ENCODE measurements around the gene ADAMTS2. TPM values are rescaled to one million over a fixed set of nuclear protein-coding genes. Genes with fewer than 3 reads are reported as not detected.

Gene ADAMTS2
- total RNA-seq, 1 donor from 2014 or later, result 29.7 TPM

- Histone ChIP-seq H3K27ac (ENCODE audit: low read depth, low read length) (no peak overlapping the region), H3K27me3 (ENCODE audit: control insufficient read depth in 3 of 3, insufficient read depth in 3 of 3, low read length in 3 of 3) (peaks cover 12 to 60% (median 48%) of the 10 kb centered on the region in 3 donors), H3K9me3 (ENCODE audit: control insufficient read depth in 3 of 3, low read length in 3 of 3) (no peaks in the 10 kb centered on the region), H3K4me1 (ENCODE audit: control insufficient read depth in 3 of 3, insufficient read depth in 3 of 3, low read length in 3 of 3) (peaks cover 15 to 26% (median 17%) of the 10 kb centered on the region in 3 donors), H3K36me3 (ENCODE audit: control insufficient read depth in 3 of 3, insufficient read depth in 3 of 3, low read length in 3 of 3) (no peaks in the 10 kb centered on the region), H3K9ac (ENCODE audit: low read depth in 1 of 3, low read length in 3 of 3) (no peak overlapping the region), H3K4me3 (ENCODE audit: low read length in 3 of 3) (no peak overlapping the region)
Measured at GRCh38 chr5:179345183-179345432, 153 bp downstream of the ADAMTS2 start.

GRCh38 chr5:179344431-179345182, 654 bp downstream of the ADAMTS2 start:
- Histone ChIP-seq H3K9me3 (ENCODE audit: control insufficient read depth in 3 of 3, low read length in 3 of 3) (no peaks in the 10 kb centered on the region), H3K27ac (ENCODE audit: low read depth, low read length) (peak overlapping the region; percentile 40), H3K27me3 (ENCODE audit: control insufficient read depth in 3 of 3, insufficient read depth in 3 of 3, low read length in 3 of 3) (peaks cover 15 to 62% (median 49%) of the 10 kb centered on the region in 3 donors), H3K36me3 (ENCODE audit: control insufficient read depth in 3 of 3, insufficient read depth in 3 of 3, low read length in 3 of 3) (no peaks in the 10 kb centered on the region), H3K9ac (ENCODE audit: low read depth in 1 of 3, low read length in 3 of 3) (peak overlapping the region; percentile 62 to 74 (median 69)), H3K4me1 (ENCODE audit: control insufficient read depth in 3 of 3, insufficient read depth in 3 of 3, low read length in 3 of 3) (peaks cover 15 to 26% (median 17%) of the 10 kb centered on the region in 3 donors), H3K4me3 (ENCODE audit: low read length in 3 of 3) (peak overlapping the region; percentile 54 to 67 (median 62))

DNA sequence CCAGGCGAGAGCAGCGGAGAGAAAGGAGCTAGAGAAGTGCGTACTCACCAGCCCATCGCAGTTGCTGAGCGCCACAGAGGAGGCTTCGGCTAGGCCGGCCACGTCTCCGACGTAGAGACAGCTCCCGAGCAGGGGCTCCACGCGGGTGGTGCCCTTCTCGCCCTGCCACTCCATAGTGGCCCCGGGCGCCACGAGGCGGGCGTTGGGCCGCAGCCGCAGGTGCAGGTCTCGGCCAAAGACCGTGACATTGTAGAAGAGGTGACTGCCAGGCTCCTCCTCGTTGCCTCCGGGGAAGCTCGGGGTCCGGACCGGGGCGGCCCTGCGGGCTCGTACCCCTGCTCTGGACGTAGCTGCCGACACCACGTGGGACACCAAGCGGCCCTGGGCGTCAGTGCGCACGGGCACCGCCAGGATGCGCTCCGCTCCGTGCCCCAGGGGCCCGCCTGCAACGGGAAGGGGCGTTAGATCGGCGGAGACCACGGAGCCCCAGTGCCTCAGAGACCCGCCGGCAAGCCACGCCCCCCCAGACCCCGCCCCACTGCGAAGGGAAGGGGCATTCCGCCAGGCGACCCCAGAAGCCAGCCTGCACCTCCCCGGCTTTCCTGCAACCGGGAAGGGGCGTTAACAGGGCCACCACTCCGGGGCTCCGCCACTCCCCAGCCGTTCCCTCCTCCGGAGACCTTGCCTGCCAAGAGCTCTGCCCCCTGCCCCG, 1.4 kb downstream of the ADAMTS2 start:
- Histone ChIP-seq H3K9me3 (ENCODE audit: control insufficient read depth in 3 of 3, low read length in 3 of 3) (no peaks in the 10 kb centered on the region), H3K9ac (ENCODE audit: low read depth in 1 of 3, low read length in 3 of 3) (peak overlapping the region; percentile 62 to 74 (median 69)), H3K27ac (ENCODE audit: low read depth, low read length) (peak overlapping the region; percentile 40), H3K36me3 (ENCODE audit: control insufficient read depth in 3 of 3, insufficient read depth in 3 of 3, low read length in 3 of 3) (no peaks in the 10 kb centered on the region), H3K4me3 (ENCODE audit: low read length in 3 of 3) (peak overlapping the region; percentile 54 to 67 (median 62)), H3K4me1 (ENCODE audit: control insufficient read depth in 3 of 3, insufficient read depth in 3 of 3, low read length in 3 of 3) (peaks cover 15 to 26% (median 17%) of the 10 kb centered on the region in 3 donors), H3K27me3 (ENCODE audit: control insufficient read depth in 3 of 3, insufficient read depth in 3 of 3, low read length in 3 of 3) (peaks cover 16 to 62% (median 49%) of the 10 kb centered on the region in 3 donors)

DNA sequence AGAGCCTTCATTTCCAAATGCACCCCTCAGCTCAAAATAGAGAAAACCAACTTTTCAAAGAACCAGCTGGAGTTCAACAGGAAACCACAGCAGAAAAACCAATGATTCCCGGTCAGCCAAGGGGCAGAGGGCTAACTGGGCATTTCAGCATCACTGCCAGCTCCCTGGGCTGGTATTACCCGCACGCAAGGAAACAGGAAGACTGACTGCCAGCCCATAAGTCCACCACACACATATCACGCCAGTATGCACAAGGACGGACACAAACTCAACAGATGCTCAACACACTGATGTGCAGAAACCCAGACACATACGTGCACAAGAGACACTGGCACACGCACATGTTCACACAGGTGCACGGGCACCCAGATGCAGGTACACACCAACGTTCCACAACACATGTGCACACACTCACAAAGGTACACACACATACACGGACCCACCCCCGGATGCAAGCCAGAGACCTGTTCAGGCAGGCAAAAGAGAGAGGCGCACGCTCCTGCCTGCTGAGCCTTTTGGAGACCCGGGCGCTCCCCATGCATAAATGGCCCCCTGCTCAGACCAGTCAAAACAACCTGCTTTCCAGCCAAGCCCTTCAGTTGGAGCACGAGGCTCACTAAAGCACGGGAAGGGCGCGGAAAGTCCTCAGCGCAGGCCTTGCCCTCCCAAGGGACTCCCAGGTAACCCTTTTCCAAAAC, 2.1 kb downstream of the ADAMTS2 start:
- Histone ChIP-seq H3K27me3 (ENCODE audit: control insufficient read depth in 3 of 3, insufficient read depth in 3 of 3, low read length in 3 of 3) (peaks cover 16 to 61% (median 49%) of the 10 kb centered on the region in 3 donors), H3K9ac (ENCODE audit: low read depth in 1 of 3, low read length in 3 of 3) (peak overlapping the region in 1 of 3 donors; percentile 33), H3K27ac (ENCODE audit: low read depth, low read length) (no peak overlapping the region), H3K9me3 (ENCODE audit: control insufficient read depth in 3 of 3, low read length in 3 of 3) (no peaks in the 10 kb centered on the region), H3K36me3 (ENCODE audit: control insufficient read depth in 3 of 3, insufficient read depth in 3 of 3, low read length in 3 of 3) (no peaks in the 10 kb centered on the region), H3K4me3 (ENCODE audit: low read length in 3 of 3) (peak overlapping the region; percentile 54 to 67 (median 62)), H3K4me1 (ENCODE audit: control insufficient read depth in 3 of 3, insufficient read depth in 3 of 3, low read length in 3 of 3) (peaks cover 15 to 26% (median 17%) of the 10 kb centered on the region in 3 donors)

DNA sequence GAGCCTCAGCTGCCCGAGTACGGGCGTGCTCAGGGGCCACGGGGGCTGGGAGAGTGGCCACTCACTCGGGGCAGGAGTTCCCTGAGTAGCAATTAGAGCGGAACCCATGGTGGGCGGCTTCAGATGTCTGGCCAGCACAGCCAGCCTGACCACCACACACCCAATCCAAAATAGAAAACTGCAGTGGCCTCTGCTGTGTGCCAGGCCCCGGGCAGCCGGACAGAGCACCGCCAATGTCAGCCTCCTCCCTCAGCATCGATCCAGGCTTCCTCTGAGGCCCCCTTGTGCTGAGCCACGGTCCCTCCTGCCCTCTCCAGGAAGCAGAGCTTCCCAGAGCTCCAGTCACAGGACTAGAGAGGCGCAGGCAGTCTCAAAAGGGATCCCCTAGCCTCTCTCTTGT, 2.7 kb downstream of the ADAMTS2 start:
- no peak overlapping the region for H3K27ac ChIP-seq (ENCODE audit: low read depth, low read length)
- no peaks in the 10 kb centered on the region for H3K36me3 ChIP-seq (ENCODE audit: control insufficient read depth in 3 of 3, insufficient read depth in 3 of 3, low read length in 3 of 3)
- no peak overlapping the region for H3K4me3 ChIP-seq (ENCODE audit: low read length in 3 of 3)
- H3K9me3 ChIP-seq (ENCODE audit: control insufficient read depth in 3 of 3, low read length in 3 of 3), result no peaks in the 10 kb centered on the region
- H3K27me3 ChIP-seq (ENCODE audit: control insufficient read depth in 3 of 3, insufficient read depth in 3 of 3, low read length in 3 of 3), result peaks cover 16 to 61% (median 49%) of the 10 kb centered on the region in 3 donors
- H3K4me1 ChIP-seq (ENCODE audit: control insufficient read depth in 3 of 3, insufficient read depth in 3 of 3, low read length in 3 of 3), result peaks cover 15 to 26% (median 17%) of the 10 kb centered on the region in 3 donors
- H3K9ac ChIP-seq (ENCODE audit: low read depth in 1 of 3, low read length in 3 of 3), result peak overlapping the region in 1 of 3 donors; percentile 33

GRCh38 chr5:179340465-179340864, 4.8 kb downstream of the ADAMTS2 start:
- peaks cover 12 to 46% (median 39%) of the 10 kb centered on the region in 3 donors for H3K27me3 ChIP-seq (ENCODE audit: control insufficient read depth in 3 of 3, insufficient read depth in 3 of 3, low read length in 3 of 3)
- H3K36me3 ChIP-seq (ENCODE audit: control insufficient read depth in 3 of 3, insufficient read depth in 3 of 3, low read length in 3 of 3), result no peaks in the 10 kb centered on the region
- no peak overlapping the region for H3K9ac ChIP-seq (ENCODE audit: low read depth in 1 of 3, low read length in 3 of 3)
- no peak overlapping the region for H3K27ac ChIP-seq (ENCODE audit: low read depth, low read length)
- no peak overlapping the region for H3K4me3 ChIP-seq (ENCODE audit: low read length in 3 of 3)
- no peaks in the 10 kb centered on the region for H3K9me3 ChIP-seq (ENCODE audit: control insufficient read depth in 3 of 3, low read length in 3 of 3)
- H3K4me1 ChIP-seq (ENCODE audit: control insufficient read depth in 3 of 3, insufficient read depth in 3 of 3, low read length in 3 of 3), result peaks cover 15 to 21% (median 17%) of the 10 kb centered on the region in 3 donors

- Histone ChIP-seq H3K27me3 (ENCODE audit: control insufficient read depth in 3 of 3, insufficient read depth in 3 of 3, low read length in 3 of 3) (peaks cover 12 to 46% (median 39%) of the 10 kb centered on the region in 3 donors), H3K27ac (ENCODE audit: low read depth, low read length) (no peak overlapping the region), H3K4me3 (ENCODE audit: low read length in 3 of 3) (no peak overlapping the region), H3K9ac (ENCODE audit: low read depth in 1 of 3, low read length in 3 of 3) (no peak overlapping the region), H3K4me1 (ENCODE audit: control insufficient read depth in 3 of 3, insufficient read depth in 3 of 3, low read length in 3 of 3) (peaks cover 15 to 21% (median 17%) of the 10 kb centered on the region in 3 donors), H3K36me3 (ENCODE audit: control insufficient read depth in 3 of 3, insufficient read depth in 3 of 3, low read length in 3 of 3) (no peaks in the 10 kb centered on the region), H3K9me3 (ENCODE audit: control insufficient read depth in 3 of 3, low read length in 3 of 3) (no peaks in the 10 kb centered on the region)
Measured at GRCh38 chr5:179339996-179340395, 5.3 kb downstream of the ADAMTS2 start.

- peaks cover 13 to 15% (median 15%) of the 10 kb centered on the region in 3 donors for H3K4me1 ChIP-seq (ENCODE audit: control insufficient read depth in 3 of 3, insufficient read depth in 3 of 3, low read length in 3 of 3)
- H3K27ac ChIP-seq (ENCODE audit: low read depth, low read length), result no peak overlapping the region
- H3K9ac ChIP-seq (ENCODE audit: low read depth in 1 of 3, low read length in 3 of 3), result no peak overlapping the region
- no peak overlapping the region for H3K4me3 ChIP-seq (ENCODE audit: low read length in 3 of 3)
- peaks cover 12 to 41% (median 34%) of the 10 kb centered on the region in 3 donors for H3K27me3 ChIP-seq (ENCODE audit: control insufficient read depth in 3 of 3, insufficient read depth in 3 of 3, low read length in 3 of 3)
- no peaks in the 10 kb centered on the region for H3K9me3 ChIP-seq (ENCODE audit: control insufficient read depth in 3 of 3, low read length in 3 of 3)
- H3K36me3 ChIP-seq (ENCODE audit: control insufficient read depth in 3 of 3, insufficient read depth in 3 of 3, low read length in 3 of 3), result no peaks in the 10 kb centered on the region
Measured at GRCh38 chr5:179339081-179339480, 6.2 kb downstream of the ADAMTS2 start.

DNA sequence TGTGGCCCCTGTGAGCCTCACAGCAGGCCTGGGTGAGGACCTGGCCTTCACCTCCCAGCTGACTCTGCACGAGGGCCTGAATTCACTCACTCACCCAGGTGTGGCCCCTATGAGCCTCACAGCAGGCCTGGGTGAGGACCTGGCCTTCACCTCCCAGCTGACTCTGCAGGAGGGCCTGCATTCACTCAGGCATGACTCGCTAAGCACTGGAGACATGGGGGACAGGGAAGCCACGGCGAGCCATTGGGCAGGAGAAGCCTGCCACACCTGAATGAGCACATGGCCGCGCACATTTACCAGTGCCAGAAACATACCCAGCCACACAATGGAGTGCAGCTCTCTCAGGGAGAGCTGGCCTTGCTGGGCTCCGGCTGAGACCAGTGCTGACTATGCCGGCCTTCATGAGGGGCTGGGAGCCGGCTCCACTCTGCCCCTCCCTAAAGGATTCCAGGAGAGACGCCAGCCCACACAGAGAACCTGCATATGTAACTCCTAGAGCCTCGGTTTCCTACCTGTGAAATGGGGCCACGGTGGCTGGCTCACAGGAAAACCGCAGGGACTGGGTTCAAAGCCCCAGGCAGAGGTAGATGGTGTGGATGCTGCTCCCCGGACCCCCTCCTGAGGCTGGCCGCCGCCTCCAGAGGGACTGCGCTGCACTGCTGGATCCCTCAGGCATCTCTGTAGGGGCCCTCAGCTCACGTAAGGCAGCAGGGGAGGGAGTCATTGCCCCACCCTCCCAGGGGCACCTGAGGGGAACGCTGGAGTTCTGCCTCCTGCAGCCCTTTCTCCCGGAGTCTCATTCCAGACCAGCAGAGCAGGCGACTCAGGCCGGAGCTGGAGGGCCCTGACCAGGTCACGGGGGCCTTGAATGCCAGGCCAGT, 7.2 kb downstream of the ADAMTS2 start:
- H3K4me3 ChIP-seq (ENCODE audit: low read length in 3 of 3), result no peak overlapping the region
- H3K9me3 ChIP-seq (ENCODE audit: control insufficient read depth in 3 of 3, low read length in 3 of 3), result no peaks in the 10 kb centered on the region
- H3K27ac ChIP-seq (ENCODE audit: low read depth, low read length), result no peak overlapping the region
- H3K36me3 ChIP-seq (ENCODE audit: control insufficient read depth in 3 of 3, insufficient read depth in 3 of 3, low read length in 3 of 3), result no peaks in the 10 kb centered on the region
- H3K4me1 ChIP-seq (ENCODE audit: control insufficient read depth in 3 of 3, insufficient read depth in 3 of 3, low read length in 3 of 3), result peaks cover 2 to 6% (median 4%) of the 10 kb centered on the region in 3 donors
- H3K9ac ChIP-seq (ENCODE audit: low read depth in 1 of 3, low read length in 3 of 3), result no peak overlapping the region
- peaks cover 4 to 32% (median 24%) of the 10 kb centered on the region in 3 donors for H3K27me3 ChIP-seq (ENCODE audit: control insufficient read depth in 3 of 3, insufficient read depth in 3 of 3, low read length in 3 of 3)

Data from skeletal muscle tissue (tissue), 4 donors.